ENCODE data around the gene RAB11FIP4. TPM values are rescaled to one million over a fixed set of nuclear protein-coding genes. Genes with fewer than 3 reads are reported as not detected.

RAB11FIP4 gene
- polyA plus RNA-seq, 1 of the 3 experiments (the other 2 are of a cell fraction): 9.4 TPM

DNA sequence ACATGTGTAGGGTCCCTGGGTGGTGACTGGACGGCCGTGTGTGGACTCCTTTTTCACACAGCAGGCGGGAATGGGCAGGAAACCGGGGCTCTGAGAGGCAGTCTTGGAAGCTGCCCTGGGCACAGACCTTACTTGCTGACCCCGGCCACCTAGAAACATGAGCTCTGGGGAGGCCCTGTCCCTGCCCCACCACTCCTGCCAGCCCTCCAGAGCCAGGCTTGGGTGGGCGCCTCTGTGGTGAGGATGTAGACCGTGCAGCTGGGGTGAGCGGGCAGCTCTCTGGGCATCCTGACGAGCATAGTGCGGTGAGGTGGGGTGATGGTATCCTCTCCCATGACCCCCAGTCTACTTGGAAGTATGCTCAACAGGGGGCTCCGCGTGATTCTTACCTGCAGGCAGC is 121.3 kb downstream of the RAB11FIP4 start:
- TF ChIP-seq FOSL2 (IDR thresholded peaks at IDR 0.05; ENCODE audit: borderline replicate concordance, low read depth): no peak
- TF ChIP-seq EZH2phosphoT487 (IDR thresholded peaks at IDR 0.05; ENCODE audit: borderline replicate concordance, low read depth): no peak
- TF ChIP-seq CHD2 (IDR thresholded peaks at IDR 0.05; ENCODE audit: low read length, partially characterized antibody): no peak
- TF ChIP-seq PBX3 (IDR thresholded peaks at IDR 0.05): no peak
- no peak for TF ChIP-seq TCF12 (IDR thresholded peaks at IDR 0.05)
- no peak for TF ChIP-seq MXI1 (IDR thresholded peaks at IDR 0.05; ENCODE audit: low read depth, low read length)
- no peak for TF ChIP-seq USF2 (IDR thresholded peaks at IDR 0.05; ENCODE audit: borderline replicate concordance, low read depth, low read length)
- TF ChIP-seq RFX5 (IDR thresholded peaks at IDR 0.05; ENCODE audit: low read length): no peak
- no peak for TF ChIP-seq ELF1 (IDR thresholded peaks at IDR 0.05)
- TF ChIP-seq ZBTB33 (IDR thresholded peaks at IDR 0.05; ENCODE audit: borderline replicate concordance, low read depth): no peak
- no peak for TF ChIP-seq MEF2A (IDR thresholded peaks at IDR 0.05; ENCODE audit: borderline replicate concordance, low read depth)
- no peak for TF ChIP-seq MAX (IDR thresholded peaks at IDR 0.05; ENCODE audit: low read depth)
- TF ChIP-seq NFIC (IDR thresholded peaks at IDR 0.05; ENCODE audit: borderline replicate concordance): no peak
- TF ChIP-seq CTCF (IDR thresholded peaks at IDR 0.05): no peak
- H3K4me2 ChIP-seq: no peak overlapping the region
- WGBS (ENCODE audit: low lambda C conversion rate): 60% methylated on average over 5 of the region's 12 CpGs
- no peaks in the 10 kb centered on the region for H3F3A ChIP-seq (replicated peaks; ENCODE audit: insufficient read depth)
- peaks cover 0 to 60% of the 10 kb centered on the region in 2 experiments; a peak in 1 of 4 replicates for H3K4me1 ChIP-seq (ENCODE audit: control insufficient read depth in 1 of 2, insufficient read depth in 2 of 2, low read depth in 1 of 2, low read length in 1 of 2)
- H3K36me3 ChIP-seq (replicated peaks in 1 of 2; ENCODE audit: control insufficient read depth in 1 of 2, insufficient read depth in 2 of 2, low read length in 1 of 2): no peaks in the 10 kb centered on the region
- H3K79me2 ChIP-seq (ENCODE audit: insufficient read depth): no peaks in the 10 kb centered on the region
- no peak overlapping the region for H3K9ac ChIP-seq
- DNase-seq: no peak
- no peak overlapping the region; a peak in 1 of 4 replicates for H3K27ac ChIP-seq (ENCODE audit: low read depth in 2 of 2, low read length in 1 of 2)
- no peak overlapping the region for H2AFZ ChIP-seq (ENCODE audit: low read depth)
- no peaks in the 10 kb centered on the region for H3K9me3 ChIP-seq
- no peak overlapping the region for H3K4me3 ChIP-seq (ENCODE audit: low read depth in 2 of 2, low read length in 1 of 2)
- H3K27me3 ChIP-seq (ENCODE audit: insufficient read depth): no peaks in the 10 kb centered on the region
- ChIA-PET CTCF (interaction anchor here (0.8 to 5.1 kb wide), 4 partner anchors 12 to 123 kb away, joined by 3 to 24 read pairs (median 5); no protein-coding TSS in a partner anchor), POLR2A (no interaction called here)
- H4K20me1 ChIP-seq (ENCODE audit: insufficient read depth): no peaks in the 10 kb centered on the region
- H3K9me2 ChIP-seq: no peaks in the 10 kb centered on the region
